ENCODE results near the gene CD8B.

CD8B gene

GRCh38 chr2:86774862-86775261, 86.8 kb downstream of the CD8B start:
- TF ChIP-seq CTCF (IDR thresholded peaks at IDR 0.05; ENCODE audit: insufficient read depth, low read depth, low read length, missing control alignments), result no peak
- no peak for DNase-seq (ENCODE audit: low read depth)
- H3K4me3 ChIP-seq (ENCODE audit: low read depth, low read length), result no peak overlapping the region

GRCh38 chr2:86772611-86773010, 89.1 kb downstream of the CD8B start:
- TF ChIP-seq CTCF (IDR thresholded peaks at IDR 0.05; ENCODE audit: insufficient read depth, low read depth, low read length, missing control alignments), result no peak
- H3K4me3 ChIP-seq (ENCODE audit: low read depth, low read length), result no peak overlapping the region
- no peak for DNase-seq (ENCODE audit: low read depth)

GRCh38 chr2:86770816-86771301, 90.8 kb downstream of the CD8B start:
- DNase-seq (ENCODE audit: low read depth), result no peak
- TF ChIP-seq CTCF (IDR thresholded peaks at IDR 0.05; ENCODE audit: insufficient read depth, low read depth, low read length, missing control alignments), result no peak
- H3K4me3 ChIP-seq (ENCODE audit: low read depth, low read length), result no peak overlapping the region

- no peak overlapping the region for H3K4me3 ChIP-seq (ENCODE audit: low read depth, low read length)
- TF ChIP-seq CTCF (IDR thresholded peaks at IDR 0.05; ENCODE audit: insufficient read depth, low read depth, low read length, missing control alignments), result no peak
- DNase-seq (ENCODE audit: low read depth), result no peak
Observed at GRCh38 chr2:86769838-86770237, 91.8 kb downstream of the CD8B start.

- H3K4me3 ChIP-seq (ENCODE audit: low read depth, low read length), result no peak overlapping the region
- no peak for TF ChIP-seq CTCF (IDR thresholded peaks at IDR 0.05; ENCODE audit: insufficient read depth, low read depth, low read length, missing control alignments)
- no peak for DNase-seq (ENCODE audit: low read depth)
Observed at GRCh38 chr2:86768189-86768949, 93.3 kb downstream of the CD8B start.

All from GM12865 (cell line).